Epithelial cell of esophagus (primary cell): ENCODE results near the gene FRMD5.
A peak's percentile ranks its signal among the peaks of the same experiment; 100 is the strongest.
"Not testable (repeated sequence)": the region's sequence is repeated elsewhere in the genome, so short reads cannot be mapped to it uniquely, and the experiment has no call there.

Experiments
- DNase-seq: peaks from one replicate; pipeline ENCODE4 v3.0.0; 2010; ENCODE audit warnings: low read depth
- H3K4me3 ChIP-seq: 2 replicates; pipeline ENCODE4 v1.5.1; 2011; ENCODE audit warnings: mild to moderate bottlenecking, low read length, control low read depth
- CTCF ChIP-seq: IDR thresholded peaks from 2 replicates; pipeline ENCODE4 v1.5.1; 2011; ENCODE audit warnings: low read depth, mild to moderate bottlenecking, low read length, control low read depth, inconsistent platforms; ENCODE audit not compliant: insufficient read depth; ENCODE audit errors: missing control alignments

The FRMD5 gene

GRCh38 chr15:44011238-44011854 is 183.7 kb downstream of the FRMD5 start:
- no peak for DNase-seq
- no peak overlapping the region for H3K4me3 ChIP-seq
- no peak for TF ChIP-seq CTCF

GRCh38 chr15:44010089-44010488 is 185.0 kb downstream of the FRMD5 start:
- peak; percentile 23 for DNase-seq
- no peak overlapping the region for H3K4me3 ChIP-seq
- no peak for TF ChIP-seq CTCF

GRCh38 chr15:44009038-44009437 is 186.0 kb downstream of the FRMD5 start:
- DNase-seq = peak; percentile 88
- TF ChIP-seq CTCF = no peak
- H3K4me3 ChIP-seq = no peak overlapping the region

- H3K4me3 ChIP-seq = not testable (repeated sequence)
- DNase-seq = peak; percentile 52
Observed at GRCh38 chr15:44000248-44000647, 194.8 kb downstream of the FRMD5 start.

GRCh38 chr15:43998607-43999006 is 196.5 kb downstream of the FRMD5 start:
- no peak for TF ChIP-seq CTCF
- no peak overlapping the region for H3K4me3 ChIP-seq
- DNase-seq = peak; percentile 43

GRCh38 chr15:43991206-43991605 is 203.9 kb downstream of the FRMD5 start:
- TF ChIP-seq CTCF = no peak
- no peak overlapping the region for H3K4me3 ChIP-seq
- no peak for DNase-seq

GRCh38 chr15:43989938-43990337 is 205.1 kb downstream of the FRMD5 start:
- no peak overlapping the region for H3K4me3 ChIP-seq
- TF ChIP-seq CTCF = no peak
- no peak for DNase-seq
